Ecto neural progenitor cell (in vitro differentiated cells): ENCODE measurements around the gene ARHGEF28.

Source experiments
- DNase-seq: peaks from one replicate; pipeline ENCODE4 v3.0.0-alpha.2; 2018; ENCODE audit warnings: low spot score

Gene ARHGEF28

DNA sequence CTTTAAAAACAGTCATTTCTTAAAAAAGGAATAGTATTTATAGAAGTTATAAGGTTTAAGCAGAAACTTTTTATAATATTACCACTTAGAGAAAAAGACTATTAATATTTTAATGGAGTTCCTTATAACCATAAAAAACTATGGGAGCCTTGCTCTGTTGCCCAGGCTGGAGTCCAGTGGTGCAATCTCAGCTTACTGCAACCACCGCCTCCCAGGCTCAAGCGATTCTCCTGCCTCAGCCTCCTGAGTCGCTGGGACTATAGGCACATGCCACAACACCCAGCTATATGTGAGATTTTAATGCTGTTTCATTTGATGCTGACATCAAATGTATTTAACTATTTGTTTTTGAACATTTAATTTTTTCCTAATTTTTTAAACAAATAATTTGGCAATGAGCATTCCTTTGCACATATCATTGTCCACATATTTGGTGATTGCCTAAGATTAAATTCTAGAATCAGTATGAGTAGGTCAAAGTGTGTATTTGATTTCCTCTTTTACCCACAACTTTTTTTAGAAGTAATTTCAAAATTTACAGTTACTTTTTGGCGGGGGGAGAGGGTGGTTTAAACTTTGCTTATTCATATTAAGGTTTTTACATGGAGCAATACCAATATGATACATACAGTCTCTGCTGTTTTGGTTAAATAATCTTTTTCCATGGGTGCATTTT is 235.5 kb downstream of the ARHGEF28 start:
- DNase-seq: no peak

DNA sequence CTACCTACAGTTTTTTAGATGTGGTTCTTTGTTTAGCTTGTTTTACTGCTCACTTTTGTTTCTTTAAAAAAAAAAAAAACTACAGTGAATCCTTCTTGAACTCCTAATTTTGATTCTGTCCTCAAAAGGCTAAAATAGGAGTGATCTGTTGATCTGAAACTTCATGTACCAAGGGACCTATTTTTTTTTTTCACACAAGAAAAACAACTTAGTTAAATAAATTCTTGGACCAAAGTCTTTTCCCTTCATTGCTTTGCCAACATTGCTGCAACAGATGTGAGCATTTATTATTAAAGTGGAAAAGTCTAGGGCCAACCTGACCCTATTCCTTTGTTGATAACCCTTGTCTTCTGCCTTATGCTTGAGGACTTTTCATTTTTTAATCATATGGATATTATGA is 236.8 kb downstream of the ARHGEF28 start:
- DNase-seq: no peak

DNA sequence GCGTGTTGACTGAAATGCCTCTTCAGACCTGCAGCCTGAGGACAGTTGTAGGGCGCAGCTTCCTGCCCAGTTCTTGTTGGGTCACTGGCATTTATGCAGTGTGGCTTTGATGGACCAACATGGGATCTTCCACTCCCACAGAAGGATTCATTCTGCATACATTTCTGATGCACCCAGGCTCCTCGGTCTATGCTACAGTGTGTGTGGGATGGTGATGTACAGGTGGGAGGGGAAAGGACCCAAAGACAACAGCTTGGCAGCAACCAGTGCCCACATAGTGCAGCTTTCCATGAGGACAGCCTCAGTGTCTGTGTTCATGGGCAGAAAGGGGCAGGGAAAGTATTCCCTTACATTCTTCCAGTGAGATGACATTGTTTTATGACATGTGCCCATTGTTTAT is 237.9 kb downstream of the ARHGEF28 start:
- no peak for DNase-seq

DNA sequence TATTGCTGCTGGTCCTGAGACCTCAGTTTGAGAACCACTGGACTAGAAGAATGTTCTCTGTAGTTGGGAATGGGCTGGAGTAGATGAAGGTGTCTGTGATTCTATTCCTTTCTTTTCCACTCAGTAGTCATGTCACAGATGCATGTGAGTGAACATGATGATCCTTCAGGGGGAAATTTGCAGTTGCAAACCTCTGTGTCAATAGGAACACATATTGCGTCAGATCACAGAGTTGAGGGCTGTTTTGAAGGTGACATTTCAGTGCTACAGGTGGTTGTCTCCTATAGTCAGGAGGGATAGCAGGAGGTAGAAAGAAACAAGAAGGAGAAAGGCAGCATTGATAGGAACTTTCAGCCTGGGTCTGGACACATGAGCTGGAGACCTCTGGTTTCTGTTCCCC is 239.3 kb downstream of the ARHGEF28 start:
- DNase-seq: no peak

DNA sequence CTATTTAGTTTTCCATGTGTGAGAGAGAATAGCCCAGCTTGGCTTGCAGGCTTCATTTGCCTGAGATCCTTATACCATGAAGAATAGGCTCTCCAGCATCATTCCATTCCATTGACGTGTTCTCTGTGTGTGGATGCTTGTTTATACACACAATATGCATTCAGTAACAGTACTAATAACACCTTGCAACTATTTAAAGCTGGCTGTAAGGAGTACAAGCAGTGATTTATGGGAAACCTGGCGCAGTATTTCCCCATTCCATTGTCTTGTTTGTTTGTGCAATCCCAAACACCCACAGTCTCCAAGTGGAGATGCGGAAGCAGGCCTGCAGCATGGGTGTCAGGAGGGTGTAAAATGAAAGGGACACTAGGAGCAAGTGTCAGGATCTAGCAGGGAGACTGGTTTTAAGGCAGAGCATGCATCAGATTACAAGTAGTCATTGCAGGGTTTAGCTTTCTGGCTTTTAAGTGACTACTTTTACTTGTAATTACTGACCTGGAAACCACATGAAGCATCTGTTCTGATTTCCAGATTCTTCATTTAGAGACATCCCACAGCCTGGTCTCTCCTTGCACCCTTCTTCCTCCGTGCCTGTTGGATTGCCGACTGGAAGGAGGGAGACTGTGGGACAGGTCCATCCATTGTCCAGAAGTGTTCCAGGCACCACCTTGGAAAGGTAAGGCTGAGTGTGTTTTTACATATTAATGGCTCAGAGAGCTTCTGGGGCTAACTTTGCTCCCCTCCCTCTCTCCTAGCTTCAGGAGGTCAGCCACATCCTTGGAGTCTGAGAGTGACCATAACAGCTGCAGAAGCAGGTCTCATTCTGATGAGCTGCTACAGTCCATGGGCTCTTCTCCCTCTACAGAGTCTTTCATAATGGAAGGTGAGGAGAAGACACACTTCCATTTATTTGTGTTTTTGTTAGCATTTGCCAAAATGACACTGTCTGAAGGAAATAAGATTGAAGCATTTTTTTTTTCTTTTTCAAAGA is 241.6 kb downstream of the ARHGEF28 start:
- no peak for DNase-seq

DNA sequence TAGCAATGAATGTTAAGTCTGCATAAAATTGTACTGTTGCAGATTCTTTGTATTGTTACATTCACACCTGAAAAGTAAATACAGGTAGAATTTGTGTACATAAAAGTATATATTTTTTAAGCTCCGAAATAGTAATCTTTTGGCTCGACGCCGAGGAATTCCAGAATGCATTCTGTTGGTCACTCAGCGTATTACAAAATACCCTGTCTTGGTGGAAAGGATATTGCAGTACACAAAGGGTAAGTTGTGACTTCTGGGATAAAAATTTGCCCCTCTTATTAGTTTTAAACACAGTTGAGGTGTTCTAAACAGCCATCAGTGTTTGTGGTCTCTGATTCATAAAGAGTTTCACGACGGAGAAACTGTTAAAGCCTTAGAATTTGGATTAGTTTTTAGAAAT is 257.6 kb downstream of the ARHGEF28 start:
- no peak for DNase-seq

DNA sequence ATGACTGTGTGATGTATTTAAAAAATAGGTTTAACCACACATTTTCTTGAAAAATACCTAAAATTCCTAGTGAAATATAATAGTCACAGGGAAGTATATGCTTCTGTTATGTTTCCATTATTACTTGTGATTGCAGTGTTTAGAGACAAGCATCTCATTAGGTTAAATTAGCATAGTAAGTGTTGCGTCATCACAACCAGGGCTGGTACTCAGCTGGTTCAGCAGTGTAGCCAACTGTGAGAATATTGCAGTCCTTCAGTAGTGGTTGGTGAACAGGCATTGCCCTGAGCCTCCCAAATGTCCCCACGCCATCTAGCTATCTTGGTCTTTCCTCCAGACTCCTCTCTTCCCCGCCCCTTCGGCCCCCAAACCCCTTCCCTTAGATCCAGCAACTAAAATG is 261.7 kb downstream of the ARHGEF28 start:
- DNase-seq: no peak

DNA sequence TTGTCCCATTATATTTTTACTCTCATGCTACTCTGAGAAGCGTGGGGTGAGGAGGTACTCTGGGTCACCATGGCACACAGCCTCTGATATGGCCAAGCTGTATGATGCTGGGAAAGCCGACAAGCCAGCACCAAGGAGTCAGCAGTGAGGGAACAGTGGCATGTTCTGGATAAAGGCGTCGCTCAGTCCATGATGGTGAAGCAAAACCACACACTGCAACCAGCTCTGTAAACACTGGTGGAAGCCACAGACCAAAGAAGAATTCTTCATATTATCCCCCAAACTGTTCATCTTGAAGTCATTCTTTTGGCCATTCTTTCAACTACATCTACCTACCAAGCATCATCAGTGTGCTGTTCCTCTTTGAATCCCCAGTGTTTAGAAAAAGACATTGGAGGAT is 264.6 kb downstream of the ARHGEF28 start:
- DNase-seq: no peak

DNA sequence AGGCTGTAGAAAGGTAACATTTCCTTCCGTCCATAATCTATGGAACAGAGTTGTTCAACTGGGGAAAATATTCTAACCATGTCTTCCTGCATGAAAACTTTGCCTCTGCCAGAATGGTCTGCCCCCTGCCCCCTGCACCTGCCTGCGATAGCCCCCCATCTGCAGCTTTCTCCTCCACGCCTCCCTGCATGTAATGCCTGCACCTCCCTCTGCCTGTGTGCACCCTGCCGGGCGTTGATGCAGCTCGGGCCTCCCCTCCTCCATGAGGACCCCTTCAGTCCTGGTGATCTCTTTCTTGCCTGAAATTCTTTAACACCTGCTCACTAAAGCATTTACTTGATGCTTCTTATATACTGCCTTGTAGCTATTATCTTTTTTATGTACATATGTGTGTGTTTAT is 266.2 kb downstream of the ARHGEF28 start:
- DNase-seq: no peak

DNA sequence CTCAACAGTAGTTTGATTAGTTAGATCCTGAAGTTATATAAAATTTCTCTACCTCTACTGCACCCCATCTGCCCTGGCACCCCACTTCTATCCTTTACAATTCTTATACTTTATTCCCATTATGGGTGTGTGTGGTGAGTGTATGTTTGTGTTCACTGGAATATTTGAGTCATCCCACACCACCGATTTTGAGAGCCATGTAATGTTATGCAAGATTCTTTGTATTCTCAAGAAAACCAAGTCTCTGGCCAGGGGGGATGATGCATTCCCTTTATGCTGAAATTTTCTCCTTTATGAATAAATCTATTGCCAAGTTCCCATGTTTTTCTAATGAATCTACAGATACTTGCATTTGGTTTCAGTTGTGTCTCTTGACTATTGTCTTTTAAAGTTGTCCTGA is 266.8 kb downstream of the ARHGEF28 start:
- DNase-seq: no peak

DNA sequence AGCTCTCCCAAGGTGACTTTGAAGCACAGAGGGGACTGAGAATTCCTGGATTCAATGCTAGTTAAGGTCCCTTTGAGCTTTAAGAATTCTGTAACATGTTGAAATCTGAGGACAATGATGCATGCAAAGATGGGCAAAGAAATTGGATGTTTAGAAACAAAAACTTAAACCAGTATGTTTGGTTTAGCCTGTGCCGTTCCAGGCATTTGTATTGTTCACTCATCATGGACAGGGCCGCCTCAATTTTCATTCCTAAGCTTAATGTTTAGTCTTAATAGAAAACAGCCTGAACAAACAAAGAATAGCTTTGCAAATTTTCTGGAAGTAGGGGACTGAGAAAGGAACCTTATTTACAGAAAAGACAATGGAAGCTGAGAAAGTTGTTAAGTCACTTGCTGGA is 267.8 kb downstream of the ARHGEF28 start:
- no peak for DNase-seq

DNA sequence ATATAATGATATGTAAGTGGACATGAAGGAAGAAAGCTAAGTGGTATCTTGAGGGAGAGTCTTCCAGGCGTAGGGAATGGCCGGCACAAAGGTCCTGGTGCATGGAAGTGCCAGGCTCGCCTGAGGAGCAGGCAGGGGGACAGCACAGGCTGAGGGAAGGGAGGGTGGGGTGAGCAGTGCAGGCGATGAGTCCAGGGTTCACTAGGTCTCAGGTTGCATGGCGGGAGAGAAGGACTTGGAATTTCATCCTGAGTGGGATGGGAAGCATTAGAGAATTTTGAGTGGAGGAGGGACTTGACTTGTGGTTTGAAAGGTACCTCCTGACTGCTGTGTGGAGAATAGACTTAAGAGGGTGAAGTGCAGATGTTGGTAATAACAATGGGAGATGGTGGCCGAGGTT is 268.9 kb downstream of the ARHGEF28 start:
- DNase-seq: no peak

DNA sequence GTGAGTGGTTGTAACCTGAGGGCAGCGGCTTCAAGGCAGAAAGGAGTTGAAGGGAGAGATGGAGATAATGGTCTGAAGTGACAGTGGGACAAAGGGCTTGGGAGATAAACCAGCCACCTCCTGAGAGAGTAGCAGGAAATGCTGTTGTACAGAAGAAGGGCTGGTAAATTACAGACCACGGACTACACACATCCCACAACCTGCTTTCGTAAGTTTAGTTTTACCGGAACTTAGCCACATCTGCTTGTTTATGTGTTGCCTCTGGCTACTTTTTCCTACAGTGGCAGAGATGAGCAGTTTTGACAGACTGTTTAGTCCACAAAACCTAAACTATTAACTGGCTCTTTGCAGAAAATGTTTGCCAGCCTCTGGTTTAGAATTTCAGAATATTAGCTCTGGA is 269.5 kb downstream of the ARHGEF28 start:
- no peak for DNase-seq

DNA sequence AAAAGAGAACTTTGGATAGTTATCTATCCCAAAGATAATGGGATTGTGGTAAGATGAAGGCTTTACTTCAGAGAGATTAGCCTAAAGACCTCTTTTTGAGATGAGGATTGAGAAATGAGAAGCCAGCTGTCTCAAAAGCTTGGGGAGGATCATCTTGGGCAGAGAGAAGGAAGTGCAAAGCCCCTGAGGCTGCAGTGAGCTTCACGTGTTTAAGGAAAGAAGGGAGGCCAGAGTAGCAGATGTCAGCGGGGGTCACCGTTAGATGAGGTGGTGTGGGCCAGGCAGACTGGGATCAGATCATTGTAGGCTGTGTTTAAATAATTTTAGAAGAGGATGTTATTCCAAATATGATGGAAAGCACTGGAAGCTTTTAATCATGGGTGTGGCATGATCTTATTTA is 270.1 kb downstream of the ARHGEF28 start:
- no peak for DNase-seq

DNA sequence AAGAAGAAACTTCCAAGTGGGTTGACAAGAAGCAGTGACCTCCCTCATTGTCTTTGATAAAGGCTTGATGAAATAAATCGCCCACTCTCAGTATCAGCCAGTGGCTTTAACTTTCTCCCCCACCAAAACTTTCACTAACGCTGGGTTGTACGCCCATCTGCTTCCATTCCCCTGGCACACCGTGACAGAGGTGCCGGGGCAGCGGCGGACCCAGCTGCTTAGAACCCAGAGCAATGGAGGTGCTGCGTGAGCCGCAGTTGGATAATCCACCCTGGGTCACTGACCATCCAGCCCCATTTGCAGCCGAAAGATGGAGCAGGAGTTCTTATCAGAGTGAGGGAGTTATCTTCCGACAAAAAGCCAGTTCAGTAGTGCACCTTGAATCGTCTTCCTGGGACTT is 270.7 kb downstream of the ARHGEF28 start:
- no peak for DNase-seq

DNA sequence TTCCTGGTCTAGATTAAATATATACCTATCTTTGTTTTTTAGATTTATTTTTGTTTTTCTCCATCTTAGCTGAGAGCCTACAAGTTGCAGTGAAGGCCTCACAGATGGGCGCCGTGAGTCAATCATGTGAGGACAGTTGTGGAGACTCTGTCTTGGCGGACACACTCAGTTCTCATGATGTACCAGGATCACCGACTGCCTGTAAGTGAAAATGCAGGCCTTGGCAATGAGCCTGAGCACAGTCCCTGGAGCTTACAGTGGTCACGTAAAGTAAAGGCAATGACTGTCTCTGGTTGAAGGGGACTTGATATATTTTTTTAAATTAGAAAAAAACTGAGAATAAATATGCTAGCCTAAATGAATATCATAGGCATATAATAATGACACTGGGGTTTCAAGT is 271.9 kb downstream of the ARHGEF28 start:
- no peak for DNase-seq

DNA sequence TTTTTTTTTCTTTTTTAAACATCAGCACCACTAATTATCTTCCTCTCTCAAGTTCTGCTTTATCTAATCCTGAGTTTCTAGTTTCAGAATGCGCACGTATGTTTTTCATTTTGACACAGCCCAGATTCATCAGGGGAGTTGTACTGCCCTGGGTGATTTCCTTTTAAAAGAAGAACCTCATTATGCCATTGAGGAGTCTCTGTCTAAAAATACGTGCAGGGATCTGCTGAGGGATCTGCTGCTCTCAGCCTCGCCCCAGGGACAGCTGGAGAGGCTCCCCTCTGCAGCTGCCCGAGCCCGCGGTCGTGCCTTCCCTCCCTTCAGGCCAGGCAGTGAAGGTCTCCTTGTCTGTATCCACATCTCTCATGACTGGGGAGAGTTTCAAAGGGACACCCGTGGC is 273.1 kb downstream of the ARHGEF28 start:
- DNase-seq: no peak

DNA sequence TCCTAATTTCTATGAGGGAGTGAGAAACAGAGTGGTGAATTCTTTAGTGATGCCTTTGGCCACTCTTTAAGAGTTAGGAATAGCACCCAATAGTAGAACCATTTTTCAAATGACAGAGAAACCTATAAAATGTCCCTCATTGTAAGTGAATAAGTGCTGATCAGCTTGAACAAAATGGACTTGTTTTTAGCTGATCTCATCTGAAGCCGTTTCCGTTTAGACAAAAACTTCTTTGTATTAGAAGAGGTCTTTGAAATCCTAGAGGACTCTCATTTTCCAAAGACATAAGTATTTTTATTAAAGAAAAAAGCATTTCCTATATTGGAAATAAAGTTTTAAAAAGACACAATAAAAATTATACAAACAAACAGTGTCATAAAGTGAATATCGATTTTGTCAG is 273.9 kb downstream of the ARHGEF28 start:
- no peak for DNase-seq

DNA sequence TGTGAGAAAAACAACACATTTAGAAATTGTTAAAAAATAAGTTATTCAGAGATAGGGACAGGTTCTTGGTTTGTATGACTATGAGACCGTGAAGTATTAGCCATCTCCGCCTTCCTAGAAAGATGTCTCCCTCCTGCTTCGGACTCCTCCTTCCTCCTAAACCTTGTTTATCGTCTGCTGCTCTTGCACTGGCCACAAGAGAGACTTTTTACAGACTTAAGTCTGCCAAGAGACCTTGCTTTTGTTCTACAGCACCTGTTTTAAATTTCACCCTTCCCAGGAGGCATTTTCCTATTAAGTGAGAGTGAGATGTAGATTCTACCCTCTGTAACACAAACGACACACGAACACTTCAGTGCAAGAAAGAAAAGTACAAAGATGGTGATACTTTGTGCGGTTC is 274.6 kb downstream of the ARHGEF28 start:
- DNase-seq: no peak

DNA sequence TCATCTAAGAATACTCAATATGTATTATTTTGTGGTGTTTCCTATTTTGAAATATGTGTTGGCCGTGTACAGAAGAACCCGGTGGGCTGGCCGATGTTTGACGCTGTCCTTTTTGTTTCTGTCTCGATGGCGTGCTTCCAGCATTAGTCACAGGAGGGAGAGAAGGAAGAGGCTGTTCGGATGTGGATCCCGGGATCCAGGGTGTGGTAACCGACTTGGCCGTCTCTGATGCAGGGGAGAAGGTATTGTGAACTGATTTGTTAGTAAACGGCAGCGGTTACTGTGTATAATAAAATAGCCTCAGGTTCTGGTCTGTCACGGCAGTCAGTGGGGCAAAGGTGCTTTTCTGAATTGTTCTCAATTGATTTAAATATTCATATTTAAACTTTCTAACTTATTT is 275.0 kb downstream of the ARHGEF28 start:
- DNase-seq: no peak

DNA sequence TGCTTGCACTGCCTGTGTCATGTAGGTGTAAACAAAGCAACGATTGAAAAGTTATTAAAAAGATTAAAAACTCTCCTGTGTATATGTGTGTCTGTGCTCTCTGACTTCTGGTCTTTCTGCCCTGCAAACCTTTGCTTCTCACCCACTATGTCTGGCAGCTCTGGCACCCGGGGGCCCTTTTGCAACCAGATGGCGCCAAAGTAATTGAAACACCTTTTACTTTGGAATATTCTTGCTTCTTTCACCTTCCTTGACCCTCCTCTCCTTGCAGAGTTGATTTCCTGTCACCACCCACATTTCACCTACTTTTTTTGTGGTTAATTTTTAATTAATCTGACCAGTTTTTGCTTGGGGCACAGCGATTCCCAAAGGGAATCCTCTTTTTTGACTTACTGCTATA is 275.5 kb downstream of the ARHGEF28 start:
- no peak for DNase-seq

DNA sequence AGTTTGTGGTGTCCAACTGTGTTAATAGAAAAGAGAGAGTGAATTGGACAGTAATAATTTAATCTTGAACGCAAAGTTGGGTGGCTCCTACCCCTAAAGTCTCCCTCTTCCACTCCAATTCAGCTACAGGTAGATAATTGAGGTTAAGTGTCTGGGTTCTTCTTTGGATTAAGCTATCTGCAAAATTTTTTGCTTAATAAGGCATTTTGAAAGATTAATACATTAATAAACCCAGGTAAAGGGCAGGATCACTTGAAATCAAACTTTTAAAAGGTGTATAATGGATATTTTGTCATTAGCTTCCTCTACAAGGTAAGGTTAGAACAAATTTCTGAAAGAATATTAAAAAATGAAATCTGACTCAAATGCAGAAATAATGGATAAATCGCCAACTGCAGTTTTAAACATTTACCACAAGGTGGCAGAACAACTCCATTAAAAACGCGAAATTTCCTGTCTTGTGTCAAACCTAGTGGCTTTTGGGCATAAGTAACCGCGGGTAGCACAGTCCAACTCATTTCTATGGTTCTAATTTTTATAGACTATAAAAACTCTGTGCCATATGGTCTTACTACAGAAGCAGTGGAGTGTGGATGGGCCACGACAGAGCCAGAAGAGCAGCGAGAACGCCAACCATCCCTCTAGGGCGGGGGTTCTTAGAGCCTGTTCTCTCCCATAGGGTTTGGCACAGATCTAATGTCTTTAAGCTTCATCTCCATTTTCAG is 276.5 kb downstream of the ARHGEF28 start:
- no peak for DNase-seq

DNA sequence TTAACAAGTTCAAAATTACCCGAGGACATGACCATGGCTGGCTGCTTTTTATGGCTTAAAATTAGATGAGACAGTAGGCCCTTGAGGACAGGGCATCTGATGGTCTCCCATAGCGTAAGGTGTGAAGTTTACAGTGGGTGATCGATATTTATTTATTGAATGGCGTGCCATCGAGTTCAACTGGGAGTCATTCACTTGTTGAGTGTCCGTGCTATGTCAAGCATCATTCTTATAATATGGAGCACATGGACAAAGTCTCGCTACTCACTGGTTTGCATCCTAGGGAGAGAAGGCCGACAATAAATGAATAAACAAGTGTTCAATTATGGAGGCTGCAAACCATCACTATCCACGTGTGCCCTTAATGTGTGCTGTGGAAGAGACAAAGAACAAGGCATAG is 277.2 kb downstream of the ARHGEF28 start:
- DNase-seq: no peak
